ENCODE results near the gene GFY. TPM values are rescaled to one million over a fixed set of nuclear protein-coding genes. Genes with fewer than 3 reads are reported as not detected.
A peak's percentile ranks its signal among the peaks of the same experiment; 100 is the strongest.

The GFY gene
- total RNA-seq, 1 donor from 2014 or later: not detected

DNA sequence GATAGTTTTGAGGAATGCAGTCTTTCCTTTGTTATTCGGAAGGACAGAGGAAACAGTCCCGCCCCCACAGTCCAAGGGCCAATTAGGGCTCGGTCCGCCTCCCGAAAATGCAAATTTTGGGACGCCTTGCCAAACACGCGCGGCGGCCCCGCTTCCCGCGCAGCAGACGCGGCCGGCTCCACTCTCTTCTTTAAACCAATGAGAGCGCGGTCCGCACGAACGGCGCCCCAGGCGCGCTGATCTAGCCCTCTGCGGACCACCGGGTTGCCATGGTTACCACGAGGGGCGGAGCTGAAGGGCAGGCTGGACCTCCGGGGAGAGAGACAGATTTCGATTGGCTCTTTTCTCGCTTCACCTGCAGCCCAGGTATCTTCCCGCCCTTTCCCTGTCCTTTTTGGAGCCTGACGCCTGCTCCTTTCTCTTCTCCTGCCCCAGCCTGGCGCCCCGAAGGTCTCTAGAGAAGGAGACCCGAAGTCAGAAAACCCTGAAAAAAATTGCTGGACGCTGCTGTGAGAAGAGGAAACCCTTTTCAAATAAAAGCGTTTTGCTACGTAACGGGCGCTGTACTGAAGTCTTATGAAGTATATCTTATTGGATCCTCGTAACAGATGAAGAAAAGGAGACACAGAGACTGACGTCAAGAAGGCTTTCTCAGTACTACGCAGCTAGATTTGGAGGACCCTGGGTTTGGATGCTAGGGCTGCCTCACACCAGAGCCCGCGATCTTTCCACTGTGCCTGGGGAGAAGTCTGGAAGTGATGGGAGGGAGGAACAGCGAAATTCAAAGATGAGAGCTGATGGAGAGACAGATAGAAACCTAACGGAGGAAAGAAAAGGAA, 3.9 kb upstream of the GFY start:
- Mint-ChIP-seq H3K27ac (ENCODE audit: unreplicated experiment) (no peak overlapping the region), H3K9me3 (no peaks in the 10 kb centered on the region), H3K36me3 (ENCODE audit: low read depth) (no peaks in the 10 kb centered on the region), H3K27me3 (ENCODE audit: low read depth) (peaks cover 97% of the 10 kb centered on the region), H3K4me3 (no peak overlapping the region), H3K4me1 (peaks cover 21% of the 10 kb centered on the region)
- TF ChIP-seq, protein P1, sequence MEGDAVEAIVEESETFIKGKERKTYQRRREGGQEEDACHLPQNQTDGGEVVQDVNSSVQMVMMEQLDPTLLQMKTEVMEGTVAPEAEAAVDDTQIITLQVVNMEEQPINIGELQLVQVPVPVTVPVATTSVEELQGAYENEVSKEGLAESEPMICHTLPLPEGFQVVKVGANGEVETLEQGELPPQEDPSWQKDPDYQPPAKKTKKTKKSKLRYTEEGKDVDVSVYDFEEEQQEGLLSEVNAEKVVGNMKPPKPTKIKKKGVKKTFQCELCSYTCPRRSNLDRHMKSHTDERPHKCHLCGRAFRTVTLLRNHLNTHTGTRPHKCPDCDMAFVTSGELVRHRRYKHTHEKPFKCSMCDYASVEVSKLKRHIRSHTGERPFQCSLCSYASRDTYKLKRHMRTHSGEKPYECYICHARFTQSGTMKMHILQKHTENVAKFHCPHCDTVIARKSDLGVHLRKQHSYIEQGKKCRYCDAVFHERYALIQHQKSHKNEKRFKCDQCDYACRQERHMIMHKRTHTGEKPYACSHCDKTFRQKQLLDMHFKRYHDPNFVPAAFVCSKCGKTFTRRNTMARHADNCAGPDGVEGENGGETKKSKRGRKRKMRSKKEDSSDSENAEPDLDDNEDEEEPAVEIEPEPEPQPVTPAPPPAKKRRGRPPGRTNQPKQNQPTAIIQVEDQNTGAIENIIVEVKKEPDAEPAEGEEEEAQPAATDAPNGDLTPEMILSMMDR (conservative IDR thresholded peaks at IDR 0.05): no peak
- peak; percentile 76 for DNase-seq (ENCODE audit: low read depth, low spot score)

DNA sequence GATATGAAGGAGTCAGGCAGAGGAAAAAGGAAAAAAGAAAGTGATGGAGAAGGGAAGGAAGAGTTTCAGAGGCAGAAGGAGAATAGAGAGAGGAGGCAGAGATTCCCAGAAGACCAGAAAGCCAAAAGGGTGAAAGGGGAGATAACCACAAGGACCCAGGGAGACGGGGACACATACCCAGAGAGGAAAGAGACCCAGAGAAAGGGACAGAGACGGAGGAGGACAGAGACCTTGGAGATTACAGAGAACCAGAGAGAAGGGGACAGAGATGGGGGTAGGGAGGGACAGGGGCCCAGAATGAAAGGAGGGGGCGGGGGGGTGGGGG, 3.3 kb upstream of the GFY start:
- TF ChIP-seq, protein P1 (conservative IDR thresholded peaks at IDR 0.05): no peak
- Mint-ChIP-seq H3K27me3 (ENCODE audit: low read depth) (peaks cover 97% of the 10 kb centered on the region), H3K4me3 (no peak overlapping the region), H3K4me1 (peaks cover 24% of the 10 kb centered on the region), H3K9me3 (no peaks in the 10 kb centered on the region), H3K36me3 (ENCODE audit: low read depth) (no peaks in the 10 kb centered on the region), H3K27ac (ENCODE audit: unreplicated experiment) (no peak overlapping the region)
- no peak for DNase-seq (ENCODE audit: low read depth, low spot score)

DNA sequence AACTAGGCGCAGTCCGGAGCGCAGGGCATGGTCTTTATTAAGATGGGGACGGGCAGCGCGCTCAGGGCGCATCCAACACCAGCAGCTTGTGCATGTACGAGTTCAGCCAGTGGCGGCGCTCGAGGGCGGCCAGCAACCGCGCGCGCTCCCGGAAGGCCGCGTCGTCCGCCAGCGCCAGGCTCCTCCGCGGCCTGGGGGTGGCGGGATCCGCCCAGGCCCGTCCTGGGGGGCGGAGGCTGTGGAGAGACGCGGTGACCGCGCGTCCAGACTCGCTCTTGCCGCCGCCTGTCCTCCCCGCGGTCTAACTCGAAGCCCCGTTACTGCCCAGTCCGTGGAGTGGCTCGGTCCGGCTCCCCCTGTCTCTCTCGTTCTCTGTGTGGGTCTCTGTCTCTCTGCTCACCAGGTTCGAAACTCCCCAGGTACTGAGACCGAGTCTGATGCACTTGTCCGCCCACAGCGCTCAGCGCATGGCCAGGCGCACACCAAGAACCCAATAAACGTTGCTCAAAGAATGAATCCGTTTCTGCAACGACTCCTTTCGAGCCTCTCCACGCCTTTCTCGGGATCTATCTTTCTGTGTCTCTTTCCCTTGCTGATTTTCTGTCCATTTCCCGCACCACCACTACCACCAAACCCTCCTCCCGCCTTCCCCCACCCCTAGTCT, 2.6 kb upstream of the GFY start:
- Mint-ChIP-seq H3K27me3 (ENCODE audit: low read depth) (peaks cover 97% of the 10 kb centered on the region), H3K36me3 (ENCODE audit: low read depth) (no peaks in the 10 kb centered on the region), H3K27ac (ENCODE audit: unreplicated experiment) (no peak overlapping the region), H3K4me3 (no peak overlapping the region), H3K4me1 (peaks cover 24% of the 10 kb centered on the region), H3K9me3 (no peaks in the 10 kb centered on the region)
- TF ChIP-seq, protein P1 (conservative IDR thresholded peaks at IDR 0.05): peak; percentile 54
- peak; percentile 56 for DNase-seq (ENCODE audit: low read depth, low spot score)

DNA sequence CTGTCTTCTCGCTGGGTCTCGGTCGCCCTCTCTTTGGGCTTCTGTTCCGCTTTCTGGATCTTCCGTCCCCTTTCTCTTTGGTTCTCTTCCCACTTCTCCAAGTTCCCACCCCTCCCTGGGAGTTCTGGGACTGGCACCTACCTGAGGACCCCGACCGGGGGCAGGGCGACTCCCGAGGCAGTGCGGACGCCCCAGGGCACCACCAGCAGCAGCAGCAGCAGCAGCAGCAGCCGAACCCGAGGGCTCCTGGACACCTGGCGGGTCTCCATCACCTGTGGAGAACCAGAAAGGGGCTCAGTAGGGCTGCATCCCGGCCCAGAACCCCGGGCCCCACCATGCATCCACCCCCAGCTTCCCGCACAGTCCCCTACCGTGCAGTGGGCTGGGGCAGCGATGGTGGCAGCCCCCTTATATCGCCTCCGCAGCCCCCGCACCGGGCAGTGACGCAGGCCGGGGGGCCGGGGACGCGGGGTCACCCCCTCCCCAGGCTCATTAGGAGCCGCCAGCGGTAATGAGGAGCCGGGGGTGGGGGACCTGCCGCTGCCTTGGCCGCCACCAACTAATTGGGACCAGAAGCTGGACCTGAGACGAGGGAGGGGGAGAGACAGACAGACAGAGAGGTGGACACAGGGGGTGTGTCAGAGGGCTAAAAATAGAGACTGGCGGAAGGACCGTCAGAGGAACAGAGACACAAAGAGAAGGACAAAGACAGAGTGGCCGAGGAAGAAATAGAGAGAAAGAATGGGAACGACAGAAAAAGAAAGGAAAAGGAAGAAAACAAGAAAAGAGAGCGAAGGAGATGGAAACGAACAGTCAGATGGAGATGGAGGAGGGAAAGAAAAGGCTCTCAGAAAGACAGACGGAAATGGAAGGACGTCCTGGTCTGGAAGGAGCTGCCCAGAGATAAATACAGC, 1.9 kb upstream of the GFY start, which contains the start of gene PTH2:
TSS of gene PTH2 (minus strand) at position 371 of the 914 bp plus-strand sequence. CDS start at position 269, 102 bp downstream.
- TF ChIP-seq, protein P1 (conservative IDR thresholded peaks at IDR 0.05): no peak
- no peaks in the 10 kb centered on the region for H3K9me3 Mint-ChIP-seq
- H3K4me1 Mint-ChIP-seq: peaks cover 31% of the 10 kb centered on the region
- H3K4me3 Mint-ChIP-seq: no peak within 1 kb of the TSS
- no peaks in the 10 kb centered on the region for H3K36me3 Mint-ChIP-seq (ENCODE audit: low read depth)
- H3K27ac Mint-ChIP-seq (ENCODE audit: unreplicated experiment): no peak within 1 kb of the TSS
- peaks cover 97% of the 10 kb centered on the region for H3K27me3 Mint-ChIP-seq (ENCODE audit: low read depth)
- DNase-seq (ENCODE audit: low read depth, low spot score): no peak

DNA sequence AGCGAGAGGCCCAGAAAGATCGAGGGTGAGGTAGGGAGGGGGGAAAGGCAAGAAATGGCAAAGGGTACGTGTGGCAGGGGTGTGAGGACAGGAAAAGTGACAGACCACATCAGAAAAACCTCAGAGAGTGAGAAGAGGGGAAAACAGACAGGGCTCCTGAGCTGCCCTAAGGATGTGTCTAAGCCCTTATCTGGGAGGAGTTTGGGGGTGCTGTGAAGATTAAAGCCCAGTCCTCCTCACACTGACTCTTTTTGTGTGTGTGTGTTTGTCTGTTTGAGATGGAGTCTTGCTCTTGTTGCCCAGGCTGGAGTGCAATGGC, 1.2 kb upstream of the GFY start:
- TF ChIP-seq, protein P1 (conservative IDR thresholded peaks at IDR 0.05): no peak
- H3K27me3 Mint-ChIP-seq (ENCODE audit: low read depth): peaks cover 97% of the 10 kb centered on the region
- H3K9me3 Mint-ChIP-seq: no peaks in the 10 kb centered on the region
- H3K27ac Mint-ChIP-seq (ENCODE audit: unreplicated experiment): no peak overlapping the region
- DNase-seq (ENCODE audit: low read depth, low spot score): no peak
- H3K36me3 Mint-ChIP-seq (ENCODE audit: low read depth): no peaks in the 10 kb centered on the region
- no peak overlapping the region for H3K4me3 Mint-ChIP-seq
- peaks cover 36% of the 10 kb centered on the region for H3K4me1 Mint-ChIP-seq
